NOMO-1 treated with DMSO at 0.1 percent for 48 hours (cell line): ENCODE results near the gene GRK3.
"Not testable (repeated sequence)": the region's sequence is repeated elsewhere in the genome, so short reads cannot be mapped to it uniquely, and the experiment has no call there.

Source experiments
- DNase-seq: peaks from one replicate; lab custom pipeline; 2025; ENCODE audit not compliant: unreplicated experiment; lab: John Stamatoyannopoulos, UW

The GRK3 gene

GRCh38 chr22:25695146-25695545 lies 130.7 kb downstream of the GRK3 start:
- DNase-seq: no peak

DNA sequence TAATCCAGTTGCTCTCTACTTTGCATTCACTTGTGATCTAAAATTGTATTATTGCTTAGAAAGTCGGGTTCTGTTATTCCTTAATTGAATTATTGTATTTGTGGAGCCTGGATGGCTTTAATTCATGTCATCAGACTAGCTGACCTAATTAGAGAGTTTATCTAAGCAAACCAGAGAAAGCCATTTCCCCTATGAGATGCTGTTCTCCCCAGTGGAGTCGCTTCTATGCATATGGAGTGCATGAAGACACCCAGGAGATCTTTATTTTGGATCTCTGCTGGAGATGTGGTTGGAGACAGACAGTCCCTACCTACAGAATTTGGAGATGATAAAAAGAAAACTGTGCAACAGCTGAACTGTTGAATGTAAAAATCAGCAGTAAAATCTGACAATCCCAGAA lies 132.3 kb downstream of the GRK3 start:
- DNase-seq: no peak

DNA sequence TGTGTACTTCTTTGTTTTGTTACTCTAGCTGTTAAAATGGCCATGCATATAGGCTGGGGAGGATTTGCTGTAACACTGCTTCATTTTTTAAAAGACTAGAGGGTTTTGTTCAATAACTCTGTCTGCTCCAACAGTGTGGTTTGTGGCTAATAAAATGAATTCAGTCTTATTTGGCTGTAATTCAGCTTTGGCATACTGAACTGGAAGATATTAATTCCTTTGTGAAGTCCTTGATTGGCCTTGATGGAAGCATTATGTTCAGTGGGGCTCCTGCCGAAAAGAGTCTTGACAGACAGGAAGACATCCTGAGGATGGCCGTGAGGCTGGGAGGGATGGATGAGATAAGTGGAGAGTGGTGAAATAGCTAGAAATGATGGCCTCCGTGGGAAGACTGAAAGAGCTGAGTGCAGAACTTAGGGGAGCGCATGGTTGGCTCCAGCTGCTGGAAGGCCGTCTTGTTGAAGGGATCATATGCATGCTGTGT lies 132.7 kb downstream of the GRK3 start:
- no peak for DNase-seq

GRCh38 chr22:25697978-25698377 lies 133.5 kb downstream of the GRK3 start:
- DNase-seq: no peak

GRCh38 chr22:25698461-25698860 lies 134.0 kb downstream of the GRK3 start:
- no peak for DNase-seq

DNA sequence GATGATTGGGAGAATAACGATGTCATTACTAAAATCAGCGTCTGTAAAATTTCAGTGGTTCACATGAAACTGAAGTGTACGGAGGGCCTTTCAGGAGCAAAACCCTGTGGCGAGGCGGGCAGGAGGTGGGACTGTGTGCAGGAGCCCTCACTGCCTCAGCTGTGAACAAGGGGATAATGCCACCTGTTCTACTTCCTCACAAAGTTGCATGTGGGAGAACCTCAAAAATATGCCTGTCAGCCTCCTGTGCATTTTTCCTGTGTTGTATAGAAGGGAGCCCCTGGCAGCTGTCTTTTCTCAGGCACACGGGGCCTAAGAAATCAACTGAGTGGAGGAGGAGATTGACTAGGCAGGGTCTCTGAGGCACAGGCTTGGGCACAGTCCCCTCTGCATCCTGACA lies 134.5 kb downstream of the GRK3 start:
- no peak for DNase-seq

- no peak for DNase-seq
These were observed 136.7 kb downstream of the GRK3 start for GRCh38 chr22:25701056-25701780.

- peak; percentile 59 for DNase-seq
These were observed 137.6 kb downstream of the GRK3 start for GRCh38 chr22:25702040-25702439.

- DNase-seq: no peak
These were observed 138.2 kb downstream of the GRK3 start for GRCh38 chr22:25702571-25703167.

GRCh38 chr22:25704701-25705100 lies 140.2 kb downstream of the GRK3 start:
- no peak for DNase-seq

GRCh38 chr22:25706197-25706596 lies 141.7 kb downstream of the GRK3 start:
- DNase-seq: no peak

- DNase-seq: not testable (repeated sequence)
These were observed 144.0 kb downstream of the GRK3 start for GRCh38 chr22:25708430-25708829.

- DNase-seq: no peak
These were observed 145.3 kb downstream of the GRK3 start for GRCh38 chr22:25709758-25710157.

GRCh38 chr22:25710501-25710900 lies 146.0 kb downstream of the GRK3 start:
- no peak for DNase-seq

GRCh38 chr22:25711491-25711890 lies 147.0 kb downstream of the GRK3 start:
- no peak for DNase-seq

DNA sequence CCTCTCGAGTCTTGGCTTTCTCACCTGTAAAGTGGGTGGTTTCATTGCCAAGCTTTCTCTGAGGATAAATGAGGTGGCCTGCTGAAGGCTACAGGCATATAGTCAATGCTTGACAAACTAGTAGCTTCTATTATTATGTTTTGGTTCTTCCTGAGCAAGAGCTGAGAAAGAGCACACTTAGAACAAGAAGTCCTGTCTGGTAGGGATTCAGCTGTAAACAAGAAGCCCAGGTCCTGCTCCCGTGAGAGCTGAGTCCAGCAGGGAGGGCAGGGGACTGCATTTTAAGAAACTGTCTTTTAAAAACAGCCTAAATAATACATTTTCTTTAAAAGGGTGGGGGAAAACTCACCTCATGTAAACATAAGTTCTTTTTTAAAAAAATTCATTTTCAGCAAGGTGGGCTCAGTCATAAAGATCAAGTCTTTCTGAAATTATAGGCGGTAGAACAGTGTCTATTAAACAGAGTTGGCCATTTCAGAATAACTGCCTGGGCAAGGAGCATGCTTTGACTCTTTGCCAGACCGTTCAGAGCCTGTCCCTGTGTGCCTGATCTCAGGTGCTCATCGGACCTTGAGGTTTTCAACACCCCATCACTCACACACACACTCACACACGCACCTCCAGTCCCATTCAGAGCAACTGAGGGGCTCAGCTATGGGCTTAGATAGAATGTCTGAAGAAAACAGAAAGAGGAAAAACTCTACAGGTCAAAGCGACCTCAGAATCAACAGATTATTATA lies 148.4 kb downstream of the GRK3 start:
- DNase-seq: no peak

DNA sequence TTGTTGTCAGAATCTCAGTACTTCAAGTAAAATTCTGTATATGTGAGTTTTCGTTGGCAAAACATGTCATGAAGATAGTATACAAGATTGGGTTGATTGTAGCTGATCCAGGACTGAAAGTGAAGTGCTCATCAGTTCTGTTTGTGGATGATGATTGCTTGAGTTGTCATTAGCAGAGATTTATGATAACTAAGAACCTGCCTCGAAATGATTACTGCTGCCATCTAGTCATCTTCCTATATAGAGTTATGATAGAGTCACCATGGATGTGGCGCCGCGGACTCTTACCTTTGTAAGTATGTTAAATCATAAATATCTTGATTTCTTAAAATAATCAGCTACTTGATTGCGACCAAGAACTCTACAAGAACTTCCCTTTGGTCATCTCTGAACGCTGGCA lies 149.6 kb downstream of the GRK3 start:
- no peak for DNase-seq

DNA sequence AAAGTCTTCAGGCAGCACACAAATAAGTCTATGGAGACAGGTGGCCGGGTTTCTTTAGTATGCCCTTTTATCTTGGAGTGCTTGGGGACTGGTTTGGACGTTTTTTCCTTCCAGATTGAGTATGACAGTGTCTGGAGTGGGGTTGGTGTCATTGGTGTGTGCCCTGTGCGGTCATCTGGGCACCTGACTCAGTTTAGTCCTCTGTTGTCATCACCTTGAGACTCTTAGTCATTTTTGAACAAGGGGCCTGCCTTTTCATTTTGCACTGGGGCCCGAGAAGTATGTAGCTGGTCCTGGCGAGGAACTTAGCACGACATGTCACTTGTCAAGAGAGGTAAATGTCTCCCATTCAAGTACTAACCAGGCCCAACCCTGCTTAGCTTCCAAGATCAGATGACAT lies 150.3 kb downstream of the GRK3 start:
- no peak for DNase-seq

DNA sequence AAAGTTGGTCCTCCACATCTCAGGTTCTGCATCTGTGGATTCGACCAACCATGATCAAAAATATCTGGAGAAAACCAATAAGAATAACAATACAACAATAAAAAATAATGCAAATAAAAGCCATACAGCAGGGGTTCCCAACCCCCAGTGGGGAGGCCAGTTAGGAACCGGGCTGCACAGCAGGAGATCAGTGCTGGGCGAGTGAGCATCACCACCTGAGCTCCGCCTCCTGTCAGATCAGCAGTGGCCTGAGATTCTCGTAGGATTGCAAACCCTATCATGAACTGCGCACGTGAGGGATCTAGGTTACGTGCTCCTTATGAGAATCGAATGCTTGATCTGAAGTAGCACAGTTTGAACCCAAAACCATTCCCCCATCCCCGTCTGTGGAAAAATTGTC lies 152.2 kb downstream of the GRK3 start:
- DNase-seq: no peak

DNA sequence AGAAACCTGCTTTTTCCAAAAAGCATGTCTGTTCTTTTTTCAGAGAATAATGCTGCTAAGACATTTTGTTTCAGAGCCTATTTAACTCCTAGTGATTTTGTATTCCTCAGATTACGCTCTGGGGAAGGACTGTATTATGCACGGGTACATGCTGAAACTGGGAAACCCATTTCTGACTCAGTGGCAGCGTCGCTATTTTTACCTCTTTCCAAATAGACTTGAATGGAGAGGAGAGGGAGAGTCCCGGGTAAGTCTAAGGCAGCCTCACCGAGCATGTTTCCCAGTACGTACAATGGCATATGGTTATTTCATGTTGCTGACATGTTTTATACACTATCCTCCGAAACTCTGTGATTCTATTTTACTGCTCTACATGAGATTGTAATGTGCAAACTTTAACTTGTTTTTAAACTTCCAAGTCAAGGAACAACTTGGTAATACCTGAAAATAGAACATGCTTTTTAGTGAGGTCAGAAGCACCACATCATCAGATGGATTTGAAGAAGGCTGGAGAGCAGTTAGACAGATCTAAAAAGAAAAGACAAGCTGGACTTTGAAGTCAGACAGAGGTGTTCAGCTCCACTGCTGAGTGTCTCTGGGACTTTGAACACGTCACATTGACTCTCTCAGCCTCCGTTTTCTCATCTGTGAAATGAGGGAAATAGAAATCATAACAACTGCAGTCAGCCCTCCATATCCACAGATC lies 153.8 kb downstream of the GRK3 start:
- no peak for DNase-seq

DNA sequence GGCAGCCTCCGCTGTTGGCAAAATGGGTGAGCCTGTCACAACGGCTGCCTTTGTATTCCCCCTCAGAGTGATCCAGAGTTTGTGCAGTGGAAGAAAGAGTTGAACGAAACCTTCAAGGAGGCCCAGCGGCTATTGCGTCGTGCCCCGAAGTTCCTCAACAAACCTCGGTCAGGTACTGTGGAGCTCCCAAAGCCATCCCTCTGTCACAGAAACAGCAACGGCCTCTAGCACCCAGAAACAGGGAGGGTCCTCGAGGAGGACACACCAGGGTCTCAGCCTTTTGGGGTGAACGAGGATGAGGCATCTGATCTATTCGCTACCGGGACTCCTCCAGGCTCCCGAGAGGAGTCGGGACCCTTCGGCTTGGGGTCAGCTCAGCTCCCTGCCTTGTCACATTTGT lies 157.7 kb downstream of the GRK3 start:
- no peak for DNase-seq

GRCh38 chr22:25722626-25723025 lies 158.2 kb downstream of the GRK3 start:
- DNase-seq: no peak
